Astrocyte (in vitro differentiated cells and primary cell): ENCODE results near the gene AGT. TPM values are rescaled to one million over a fixed set of nuclear protein-coding genes. Genes with fewer than 3 reads are reported as not detected.

Experiments used
- DNase-seq: peaks from one replicate; pipeline ENCODE4 v3.0.0-alpha.2; 2010; ENCODE audit warnings: low read depth
- FAIRE-seq: peaks from 2 replicates; lab custom pipeline; 2011; peaks lifted over from hg19 to GRCh38; lab: Jason Lieb, UNC
- H2AFZ ChIP-seq: 2 replicates; pipeline ENCODE4 v1.6.0; 2012; ENCODE audit warnings: low read depth, low read length, inconsistent platforms
- H3K27ac ChIP-seq: 2 replicates; pipeline ENCODE4 v1.5.1; 2011; ENCODE audit warnings: low read depth, low read length, inconsistent platforms
- H3K27me3 ChIP-seq: 2 replicates; pipeline ENCODE4 v1.6.0; 2011; ENCODE audit warnings: low read length, inconsistent platforms; ENCODE audit not compliant: insufficient read depth
- H3K36me3 ChIP-seq: 2 replicates; pipeline ENCODE4 v1.5.1; 2011; ENCODE audit warnings: low read length, inconsistent platforms; ENCODE audit not compliant: insufficient read depth
- H3K4me1 ChIP-seq: 2 replicates; pipeline ENCODE4 v1.5.1; 2011; ENCODE audit warnings: low read length, inconsistent platforms; ENCODE audit not compliant: insufficient read depth
- H3K4me2 ChIP-seq: 2 replicates; pipeline ENCODE4 v1.6.0; 2012; ENCODE audit warnings: low read length, inconsistent platforms
- H3K4me3 ChIP-seq: 2 replicates; pipeline ENCODE4 v1.5.1; 2011; ENCODE audit warnings: low read depth, mild to moderate bottlenecking, low read length, inconsistent platforms; ENCODE audit not compliant: insufficient read depth
- H3K79me2 ChIP-seq: 2 replicates; pipeline ENCODE4 v1.6.0; 2012; ENCODE audit warnings: mild to moderate bottlenecking, low read length, inconsistent platforms; ENCODE audit not compliant: insufficient read depth
- H3K9ac ChIP-seq: 2 replicates; pipeline ENCODE4 v1.6.0; 2012; ENCODE audit warnings: mild to moderate bottlenecking, low read length, inconsistent platforms
- H3K9me3 ChIP-seq: 2 replicates; pipeline ENCODE4 v1.5.1; 2012; ENCODE audit warnings: low read depth, mild to moderate bottlenecking, low read length, inconsistent platforms; ENCODE audit not compliant: insufficient read depth
- H4K20me1 ChIP-seq: 2 replicates; pipeline ENCODE4 v1.6.0; 2012; ENCODE audit warnings: low read length, inconsistent platforms; ENCODE audit not compliant: insufficient read depth
- H3K27ac Mint-ChIP-seq: one replicate; pipeline ENCODE4 v1.8.0; 2021; ENCODE audit warnings: mild to moderate bottlenecking, mixed read lengths; ENCODE audit not compliant: unreplicated experiment
- H3K27me3 Mint-ChIP-seq: one replicate; pipeline ENCODE4 v1.8.0; 2021; ENCODE audit warnings: low read depth, mixed read lengths; ENCODE audit not compliant: unreplicated experiment
- H3K36me3 Mint-ChIP-seq: one replicate; pipeline ENCODE4 v1.8.0; 2021; ENCODE audit warnings: low read depth, mixed read lengths; ENCODE audit not compliant: unreplicated experiment
- H3K4me1 Mint-ChIP-seq: one replicate; pipeline ENCODE4 v1.8.0; 2021; ENCODE audit warnings: low read depth, mixed read lengths; ENCODE audit not compliant: unreplicated experiment
- H3K4me3 Mint-ChIP-seq: one replicate; pipeline ENCODE4 v1.8.0; 2021; ENCODE audit warnings: mild to moderate bottlenecking, moderate library complexity, mixed read lengths; ENCODE audit not compliant: unreplicated experiment
- H3K9me3 Mint-ChIP-seq: one replicate; pipeline ENCODE4 v1.8.0; 2021; ENCODE audit warnings: mild to moderate bottlenecking, mixed read lengths; ENCODE audit not compliant: unreplicated experiment
- CTCF ChIP-seq: IDR thresholded peaks from 2 replicates; pipeline ENCODE4 v1.5.1; 2011; ENCODE audit warnings: low read depth, mild to moderate bottlenecking, inconsistent platforms, low read length, moderate library complexity; ENCODE audit not compliant: insufficient read depth
- EZH2 ChIP-seq: IDR thresholded peaks from 2 replicates; pipeline ENCODE4 v1.6.1; 2012; ENCODE audit warnings: mild to moderate bottlenecking, low read length, inconsistent platforms; ENCODE audit not compliant: insufficient read depth
- total RNA-seq: library from RNA; stranded (reverse); gene quantifications from 2 replicates; pipeline ENCODE4 v1.2.1, GENCODE V29; 2021

AGT gene
- total RNA-seq, 1 donor from 2014 or later: 1.2 TPM

DNA sequence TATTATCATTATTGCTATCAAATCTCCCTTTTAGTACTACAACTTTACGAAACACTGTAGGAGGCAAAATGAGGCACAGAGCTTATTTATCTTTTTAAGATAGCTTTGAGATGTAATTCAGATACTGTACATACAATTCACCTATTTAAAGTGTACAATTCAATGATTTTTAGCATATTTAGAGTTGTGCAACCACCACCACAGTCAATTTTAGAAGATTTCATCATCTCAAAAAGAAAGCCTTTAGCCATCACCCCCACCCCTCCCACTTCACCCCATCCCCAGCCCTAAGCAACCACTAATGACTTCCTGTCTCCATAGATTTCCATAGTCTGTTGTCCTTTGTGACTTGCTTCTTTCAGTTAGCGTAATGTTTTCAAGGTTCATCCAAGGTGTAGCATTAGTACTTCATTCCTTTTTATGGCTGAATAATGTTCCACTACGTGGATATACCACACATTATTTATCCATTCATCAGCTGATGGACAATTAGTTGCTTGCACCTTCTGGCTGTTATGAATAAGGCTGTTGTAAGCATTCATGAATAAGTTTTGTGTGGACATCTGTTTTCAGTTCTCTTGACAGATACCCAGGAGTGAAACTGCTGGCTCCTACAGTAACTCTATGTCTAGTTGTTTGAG is 23.8 kb upstream of the AGT start:
- H3K4me1 Mint-ChIP-seq: no peaks in the 10 kb centered on the region
- FAIRE-seq: no peak
- no peak overlapping the region for H3K27ac Mint-ChIP-seq
- Histone ChIP-seq H3K36me3 (no peaks in the 10 kb centered on the region), H3K27ac (no peak overlapping the region), H3K4me3 (no peak overlapping the region), H3K9ac (no peak overlapping the region), H3K79me2 (no peaks in the 10 kb centered on the region), H3K27me3 (peaks cover 3% of the 10 kb centered on the region), H4K20me1 (no peaks in the 10 kb centered on the region), H3K4me1 (no peaks in the 10 kb centered on the region), H3K4me2 (no peak overlapping the region), H3K9me3 (no peaks in the 10 kb centered on the region), H2AFZ (no peak overlapping the region)
- peaks cover 3% of the 10 kb centered on the region for H3K9me3 Mint-ChIP-seq
- H3K4me3 Mint-ChIP-seq: no peak overlapping the region
- H3K36me3 Mint-ChIP-seq: no peaks in the 10 kb centered on the region
- no peak for DNase-seq
- H3K27me3 Mint-ChIP-seq: peaks cover 10% of the 10 kb centered on the region
- TF ChIP-seq EZH2 (no peak), CTCF (no peak)

DNA sequence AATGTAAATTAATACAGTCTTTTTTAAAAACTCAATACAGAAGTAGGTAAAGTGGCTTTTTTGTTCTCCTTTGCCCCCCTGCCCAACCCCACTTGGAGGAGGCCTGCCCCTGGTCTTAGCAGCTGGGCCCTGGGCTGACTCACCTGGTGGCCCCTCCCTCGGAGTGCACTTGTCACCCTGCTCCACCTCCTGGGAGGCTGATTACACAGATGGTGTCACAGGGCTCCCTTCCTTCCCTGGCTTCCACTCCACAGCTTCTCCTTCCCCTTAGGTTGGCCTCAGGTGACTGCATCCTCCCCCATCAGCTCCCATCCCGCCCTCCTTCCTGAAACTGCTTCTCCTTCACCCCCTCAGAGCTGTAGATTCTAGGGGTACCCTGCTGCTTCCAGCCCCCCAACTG is 21.5 kb upstream of the AGT start:
- Mint-ChIP-seq H3K27ac (no peak overlapping the region), H3K27me3 (peaks cover 11% of the 10 kb centered on the region), H3K4me3 (no peak overlapping the region), H3K4me1 (no peaks in the 10 kb centered on the region), H3K9me3 (peaks cover 3% of the 10 kb centered on the region), H3K36me3 (peaks cover 1% of the 10 kb centered on the region)
- Histone ChIP-seq H3K27me3 (peaks cover 3% of the 10 kb centered on the region), H3K36me3 (no peaks in the 10 kb centered on the region), H3K9ac (no peak overlapping the region), H2AFZ (no peak overlapping the region), H3K4me3 (no peak overlapping the region), H3K27ac (no peak overlapping the region), H4K20me1 (no peaks in the 10 kb centered on the region), H3K4me2 (no peak overlapping the region), H3K4me1 (no peaks in the 10 kb centered on the region), H3K9me3 (no peaks in the 10 kb centered on the region), H3K79me2 (no peaks in the 10 kb centered on the region)
- TF ChIP-seq EZH2: no peak
- no peak for TF ChIP-seq CTCF
- DNase-seq (no peak), FAIRE-seq (no peak)

GRCh38 chr1:230730977-230731376 is 17.1 kb upstream of the AGT start:
- no peaks in the 10 kb centered on the region for H3K4me1 ChIP-seq
- H3K4me1 Mint-ChIP-seq: no peaks in the 10 kb centered on the region
- peaks cover 2% of the 10 kb centered on the region for H3K9me3 Mint-ChIP-seq
- H3K79me2 ChIP-seq: no peaks in the 10 kb centered on the region
- no peaks in the 10 kb centered on the region for H3K36me3 ChIP-seq
- no peak overlapping the region for H3K4me3 Mint-ChIP-seq
- no peak overlapping the region for H2AFZ ChIP-seq
- TF ChIP-seq CTCF (no peak), EZH2 (no peak)
- no peaks in the 10 kb centered on the region for H3K9me3 ChIP-seq
- DNase-seq: no peak
- H3K27ac Mint-ChIP-seq: no peak overlapping the region
- no peak overlapping the region for H3K4me3 ChIP-seq
- no peaks in the 10 kb centered on the region for H4K20me1 ChIP-seq
- H3K36me3 Mint-ChIP-seq: peaks cover 3% of the 10 kb centered on the region
- no peak for FAIRE-seq
- H3K27me3 Mint-ChIP-seq: peaks cover 21% of the 10 kb centered on the region
- no peak overlapping the region for H3K9ac ChIP-seq
- H3K27me3 ChIP-seq: peaks cover 6% of the 10 kb centered on the region
- no peak overlapping the region for H3K4me2 ChIP-seq
- H3K27ac ChIP-seq: no peak overlapping the region
